Neural cell (in vitro differentiated cells): Measurements from ENCODE around the gene NUP107.

Experiments used
- CTCF ChIP-seq: fragments of 450-650 bp; IDR thresholded peaks from 2 replicates; pipeline ENCODE4 v1.5.1; 2014; ENCODE audit warnings: antibody characterized with exemption, mild to moderate bottlenecking, moderate library complexity; ENCODE audit not compliant: poor library complexity, severe bottlenecking
- EP300 ChIP-seq: fragments of 450-650 bp; conservative IDR thresholded peaks from 2 replicates; pipeline ENCODE4 v1.6.1; 2014; ENCODE audit warnings: antibody characterized with exemption, mild to moderate bottlenecking, moderate library complexity; ENCODE audit not compliant: poor library complexity, severe bottlenecking
- EZH2 ChIP-seq: fragments of 200-600, 300-800 bp; shearing (Covaris generic), sonication (generic); IDR thresholded peaks from 2 replicates; pipeline ENCODE4 v1.6.1; 2014; ENCODE audit warnings: antibody characterized with exemption, low read length, borderline replicate concordance, mild to moderate bottlenecking; ENCODE audit not compliant: insufficient read depth, poor library complexity, severe bottlenecking
- MXI1 ChIP-seq: fragments of 450-650 bp; conservative IDR thresholded peaks from 2 replicates; pipeline ENCODE4 v1.6.1; 2014; ENCODE audit warnings: antibody characterized with exemption, mild to moderate bottlenecking; ENCODE audit not compliant: poor library complexity, severe bottlenecking
- POLR2AphosphoS5 ChIP-seq: IDR thresholded peaks from 2 replicates; pipeline ENCODE4 v1.6.1; 2012
- RAD21 ChIP-seq: fragments of 450-650 bp; conservative IDR thresholded peaks from 2 replicates; pipeline ENCODE4 v1.6.1; 2014; ENCODE audit warnings: antibody characterized with exemption, mild to moderate bottlenecking, moderate library complexity
- SMC3 ChIP-seq: fragments of 450-650 bp; conservative IDR thresholded peaks from 2 replicates; pipeline ENCODE4 v1.6.1; 2014; ENCODE audit warnings: antibody characterized with exemption, mild to moderate bottlenecking, moderate library complexity; ENCODE audit not compliant: poor library complexity
- TAF1 ChIP-seq: IDR thresholded peaks from 2 replicates; pipeline ENCODE4 v1.6.1; 2012; ENCODE audit warnings: low read depth
- TF ChIP-seq, protein P1 (sequence below): IDR thresholded peaks from 2 replicates; pipeline ENCODE4 v1.6.1; 2012; ENCODE audit warnings: borderline replicate concordance

DNA sequence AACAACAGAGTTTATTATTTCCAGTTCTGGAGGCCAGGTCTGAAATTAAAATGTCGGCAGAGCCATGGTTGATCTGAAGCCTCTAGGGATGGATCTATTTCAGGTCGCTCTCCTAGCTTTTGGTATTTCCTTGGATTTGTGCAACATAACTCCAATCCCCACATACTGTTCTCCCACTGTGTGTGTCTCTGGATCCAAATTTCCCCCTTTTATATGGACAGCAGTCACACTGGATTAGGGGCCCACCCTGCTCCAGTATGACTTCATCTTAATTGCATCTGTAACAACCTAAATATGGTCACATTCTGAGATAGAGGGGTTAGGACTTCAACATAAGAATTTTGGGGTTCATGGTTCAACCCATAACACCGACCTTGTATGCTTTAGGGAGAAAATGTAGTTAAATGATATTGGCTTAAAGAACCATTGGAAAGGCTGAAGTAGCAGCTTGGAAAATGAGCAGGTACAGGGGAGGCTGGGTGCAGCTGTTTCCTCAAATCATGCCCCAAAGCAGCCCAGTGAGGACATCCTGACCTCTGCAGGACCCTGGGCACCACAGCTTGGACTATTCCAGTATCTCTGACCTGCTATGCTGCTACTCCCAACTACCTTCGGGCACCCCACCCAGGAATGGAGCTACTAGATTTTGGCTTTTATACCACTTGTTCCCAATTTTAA, 107.3 kb downstream of the NUP107 start:
- TF ChIP-seq POLR2AphosphoS5, result no peak
- TF ChIP-seq CTCF, result no peak
- no peak for TF ChIP-seq EZH2
- no peak for TF ChIP-seq TAF1
- TF ChIP-seq MXI1, result no peak
- TF ChIP-seq EP300, result no peak
- TF ChIP-seq RAD21, result no peak
- no peak for TF ChIP-seq SMC3
- TF ChIP-seq, protein P1, sequence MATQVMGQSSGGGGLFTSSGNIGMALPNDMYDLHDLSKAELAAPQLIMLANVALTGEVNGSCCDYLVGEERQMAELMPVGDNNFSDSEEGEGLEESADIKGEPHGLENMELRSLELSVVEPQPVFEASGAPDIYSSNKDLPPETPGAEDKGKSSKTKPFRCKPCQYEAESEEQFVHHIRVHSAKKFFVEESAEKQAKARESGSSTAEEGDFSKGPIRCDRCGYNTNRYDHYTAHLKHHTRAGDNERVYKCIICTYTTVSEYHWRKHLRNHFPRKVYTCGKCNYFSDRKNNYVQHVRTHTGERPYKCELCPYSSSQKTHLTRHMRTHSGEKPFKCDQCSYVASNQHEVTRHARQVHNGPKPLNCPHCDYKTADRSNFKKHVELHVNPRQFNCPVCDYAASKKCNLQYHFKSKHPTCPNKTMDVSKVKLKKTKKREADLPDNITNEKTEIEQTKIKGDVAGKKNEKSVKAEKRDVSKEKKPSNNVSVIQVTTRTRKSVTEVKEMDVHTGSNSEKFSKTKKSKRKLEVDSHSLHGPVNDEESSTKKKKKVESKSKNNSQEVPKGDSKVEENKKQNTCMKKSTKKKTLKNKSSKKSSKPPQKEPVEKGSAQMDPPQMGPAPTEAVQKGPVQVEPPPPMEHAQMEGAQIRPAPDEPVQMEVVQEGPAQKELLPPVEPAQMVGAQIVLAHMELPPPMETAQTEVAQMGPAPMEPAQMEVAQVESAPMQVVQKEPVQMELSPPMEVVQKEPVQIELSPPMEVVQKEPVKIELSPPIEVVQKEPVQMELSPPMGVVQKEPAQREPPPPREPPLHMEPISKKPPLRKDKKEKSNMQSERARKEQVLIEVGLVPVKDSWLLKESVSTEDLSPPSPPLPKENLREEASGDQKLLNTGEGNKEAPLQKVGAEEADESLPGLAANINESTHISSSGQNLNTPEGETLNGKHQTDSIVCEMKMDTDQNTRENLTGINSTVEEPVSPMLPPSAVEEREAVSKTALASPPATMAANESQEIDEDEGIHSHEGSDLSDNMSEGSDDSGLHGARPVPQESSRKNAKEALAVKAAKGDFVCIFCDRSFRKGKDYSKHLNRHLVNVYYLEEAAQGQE, result no peak
